Dendritic cell treated with granulocyte-macrophage colony-stimulating factor and Interleukin-4, amounts not matched to agents 40 ng/mL and 50 ng/mL, for 4 days (primary cell): ENCODE measurements around the gene CACNA2D1.

ENCODE experiments used
- H3K27ac Mint-ChIP-seq: one replicate; pipeline ENCODE4 v1.8.0; 2022; ENCODE audit warnings: mild to moderate bottlenecking, mixed read lengths
- H3K27me3 Mint-ChIP-seq: one replicate; pipeline ENCODE4 v1.8.0; 2022; ENCODE audit warnings: mild to moderate bottlenecking, mixed read lengths
- H3K36me3 Mint-ChIP-seq: one replicate; pipeline ENCODE4 v1.8.0; 2022; ENCODE audit warnings: low read depth, mixed read lengths
- H3K4me1 Mint-ChIP-seq: one replicate; pipeline ENCODE4 v1.8.0; 2022; ENCODE audit warnings: low read depth, mixed read lengths
- H3K4me3 Mint-ChIP-seq: one replicate; pipeline ENCODE4 v1.8.0; 2022; ENCODE audit warnings: mild to moderate bottlenecking, moderate library complexity, mixed read lengths
- H3K9me3 Mint-ChIP-seq: one replicate; pipeline ENCODE4 v1.8.0; 2022; ENCODE audit warnings: mixed read lengths
- intact Hi-C: fragments of 100-400 bp; cut with micrococcal nuclease; formaldehyde crosslinking; loops from one replicate; pipeline ENCODE4 v1.15.0; 2022

Gene CACNA2D1

GRCh38 chr7:81973117-81973516, 470.5 kb downstream of the CACNA2D1 start:
- Mint-ChIP-seq H3K4me3 (no peak overlapping the region), H3K9me3 (no peaks in the 10 kb centered on the region), H3K27ac (no peak overlapping the region), H3K36me3 (no peaks in the 10 kb centered on the region), H3K27me3 (no peaks in the 10 kb centered on the region), H3K4me1 (no peaks in the 10 kb centered on the region)
- intact Hi-C loops: no loop called here

- H3K36me3 Mint-ChIP-seq: no peaks in the 10 kb centered on the region
- intact Hi-C loops: no loop called here
- H3K4me3 Mint-ChIP-seq: no peak overlapping the region
- peaks cover 9% of the 10 kb centered on the region for H3K4me1 Mint-ChIP-seq
- no peak overlapping the region for H3K27ac Mint-ChIP-seq
- H3K27me3 Mint-ChIP-seq: no peaks in the 10 kb centered on the region
- H3K9me3 Mint-ChIP-seq: no peaks in the 10 kb centered on the region
Measured at GRCh38 chr7:81960026-81960425, 483.6 kb downstream of the CACNA2D1 start.

GRCh38 chr7:81957517-81957916, 486.1 kb downstream of the CACNA2D1 start:
- intact Hi-C loops: loop anchor here (5.0 to 10.0 kb wide), 3 partner anchors 55 to 475 kb away; no protein-coding TSS in a partner anchor
- no peaks in the 10 kb centered on the region for H3K36me3 Mint-ChIP-seq
- peaks cover 9% of the 10 kb centered on the region for H3K4me1 Mint-ChIP-seq
- no peak overlapping the region for H3K27ac Mint-ChIP-seq
- H3K27me3 Mint-ChIP-seq: no peaks in the 10 kb centered on the region
- no peak overlapping the region for H3K4me3 Mint-ChIP-seq
- H3K9me3 Mint-ChIP-seq: no peaks in the 10 kb centered on the region

- intact Hi-C loops: loop anchor here (1.0 to 10.0 kb wide), 4 partner anchors 56 to 474 kb away; no protein-coding TSS in a partner anchor
- H3K4me3 Mint-ChIP-seq: no peak overlapping the region
- H3K27me3 Mint-ChIP-seq: no peaks in the 10 kb centered on the region
- H3K4me1 Mint-ChIP-seq: peaks cover 9% of the 10 kb centered on the region
- H3K27ac Mint-ChIP-seq: no peak overlapping the region
- no peaks in the 10 kb centered on the region for H3K36me3 Mint-ChIP-seq
- no peaks in the 10 kb centered on the region for H3K9me3 Mint-ChIP-seq
Measured at GRCh38 chr7:81956520-81956919, 487.1 kb downstream of the CACNA2D1 start.

- Mint-ChIP-seq H3K36me3 (no peaks in the 10 kb centered on the region), H3K27ac (no peak overlapping the region), H3K27me3 (no peaks in the 10 kb centered on the region), H3K4me3 (no peak overlapping the region), H3K9me3 (no peaks in the 10 kb centered on the region), H3K4me1 (no peaks in the 10 kb centered on the region)
- intact Hi-C loops: no loop called here
Measured at GRCh38 chr7:81949306-81949705, 494.3 kb downstream of the CACNA2D1 start.

GRCh38 chr7:81944058-81944457, 499.5 kb downstream of the CACNA2D1 start:
- Mint-ChIP-seq H3K4me1 (no peaks in the 10 kb centered on the region), H3K36me3 (no peaks in the 10 kb centered on the region), H3K27ac (no peak overlapping the region), H3K4me3 (no peak overlapping the region), H3K9me3 (peaks cover 7% of the 10 kb centered on the region), H3K27me3 (no peaks in the 10 kb centered on the region)
- intact Hi-C loops: no loop called here

- intact Hi-C loops: no loop called here
- Mint-ChIP-seq H3K9me3 (peaks cover 7% of the 10 kb centered on the region), H3K27ac (no peak overlapping the region), H3K4me1 (no peaks in the 10 kb centered on the region), H3K4me3 (no peak overlapping the region), H3K36me3 (no peaks in the 10 kb centered on the region), H3K27me3 (no peaks in the 10 kb centered on the region)
Measured at GRCh38 chr7:81937091-81937490, 506.5 kb downstream of the CACNA2D1 start.

GRCh38 chr7:81934596-81935301, 508.8 kb downstream of the CACNA2D1 start:
- peaks cover 12% of the 10 kb centered on the region for H3K9me3 Mint-ChIP-seq
- no peak overlapping the region for H3K27ac Mint-ChIP-seq
- H3K27me3 Mint-ChIP-seq: no peaks in the 10 kb centered on the region
- intact Hi-C loops: no loop called here
- H3K4me3 Mint-ChIP-seq: no peak overlapping the region
- H3K4me1 Mint-ChIP-seq: peaks cover 7% of the 10 kb centered on the region
- no peaks in the 10 kb centered on the region for H3K36me3 Mint-ChIP-seq

- Mint-ChIP-seq H3K4me3 (no peak overlapping the region), H3K27ac (no peak overlapping the region), H3K4me1 (peaks cover 12% of the 10 kb centered on the region), H3K9me3 (peaks cover 6% of the 10 kb centered on the region), H3K27me3 (no peaks in the 10 kb centered on the region), H3K36me3 (no peaks in the 10 kb centered on the region)
- intact Hi-C loops: no loop called here
Measured at GRCh38 chr7:81932936-81933335, 510.6 kb downstream of the CACNA2D1 start.

- peaks cover 6% of the 10 kb centered on the region for H3K9me3 Mint-ChIP-seq
- intact Hi-C loops: no loop called here
- no peak overlapping the region for H3K27ac Mint-ChIP-seq
- H3K36me3 Mint-ChIP-seq: no peaks in the 10 kb centered on the region
- no peaks in the 10 kb centered on the region for H3K27me3 Mint-ChIP-seq
- peaks cover 12% of the 10 kb centered on the region for H3K4me1 Mint-ChIP-seq
- no peak overlapping the region for H3K4me3 Mint-ChIP-seq
Measured at GRCh38 chr7:81929386-81929785, 514.2 kb downstream of the CACNA2D1 start.

GRCh38 chr7:81926154-81926553, 517.4 kb downstream of the CACNA2D1 start:
- Mint-ChIP-seq H3K4me1 (peaks cover 8% of the 10 kb centered on the region), H3K36me3 (no peaks in the 10 kb centered on the region), H3K9me3 (peaks cover 4% of the 10 kb centered on the region), H3K4me3 (no peak overlapping the region), H3K27me3 (no peaks in the 10 kb centered on the region), H3K27ac (no peak overlapping the region)
- intact Hi-C loops: no loop called here

GRCh38 chr7:81925530-81925929, 518.0 kb downstream of the CACNA2D1 start:
- Mint-ChIP-seq H3K4me3 (no peak overlapping the region), H3K4me1 (peaks cover 5% of the 10 kb centered on the region), H3K27me3 (no peaks in the 10 kb centered on the region), H3K27ac (no peak overlapping the region), H3K36me3 (no peaks in the 10 kb centered on the region), H3K9me3 (peaks cover 2% of the 10 kb centered on the region)
- intact Hi-C loops: no loop called here

- intact Hi-C loops: no loop called here
- H3K9me3 Mint-ChIP-seq: peaks cover 12% of the 10 kb centered on the region
- no peak overlapping the region for H3K27ac Mint-ChIP-seq
- no peaks in the 10 kb centered on the region for H3K36me3 Mint-ChIP-seq
- no peak overlapping the region for H3K4me3 Mint-ChIP-seq
- H3K4me1 Mint-ChIP-seq: peaks cover 4% of the 10 kb centered on the region
- H3K27me3 Mint-ChIP-seq: no peaks in the 10 kb centered on the region
Measured at GRCh38 chr7:81924494-81924893, 519.1 kb downstream of the CACNA2D1 start.

- Mint-ChIP-seq H3K4me3 (no peak overlapping the region), H3K9me3 (peaks cover 26% of the 10 kb centered on the region), H3K27me3 (no peaks in the 10 kb centered on the region), H3K27ac (no peak overlapping the region), H3K36me3 (no peaks in the 10 kb centered on the region), H3K4me1 (no peaks in the 10 kb centered on the region)
- intact Hi-C loops: no loop called here
Measured at GRCh38 chr7:81919494-81919893, 524.1 kb downstream of the CACNA2D1 start.

GRCh38 chr7:81908220-81908619, 535.4 kb downstream of the CACNA2D1 start:
- H3K4me1 Mint-ChIP-seq: no peaks in the 10 kb centered on the region
- H3K36me3 Mint-ChIP-seq: peaks cover under 1% of the 10 kb centered on the region
- no peak overlapping the region for H3K4me3 Mint-ChIP-seq
- H3K9me3 Mint-ChIP-seq: peaks cover 56% of the 10 kb centered on the region
- intact Hi-C loops: no loop called here
- H3K27ac Mint-ChIP-seq: no peak overlapping the region
- H3K27me3 Mint-ChIP-seq: no peaks in the 10 kb centered on the region
